HG02970 (cell line): ENCODE measurements around the gene CCNG2.
A peak's percentile ranks its signal among the peaks of the same experiment; 100 is the strongest.
"Not testable (repeated sequence)": the region's sequence is repeated elsewhere in the genome, so short reads cannot be mapped to it uniquely, and the experiment has no call there.

Experiments
- ATAC-seq: cut with Tn5 transposase; IDR thresholded peaks from one replicate; pipeline ENCODE4 v1.9.1; 2021; ENCODE audit warnings: mild to moderate bottlenecking, moderate library complexity, moderate number of reproducible peaks; ENCODE audit not compliant: unreplicated experiment, low FRiP score

Gene CCNG2, protein sequence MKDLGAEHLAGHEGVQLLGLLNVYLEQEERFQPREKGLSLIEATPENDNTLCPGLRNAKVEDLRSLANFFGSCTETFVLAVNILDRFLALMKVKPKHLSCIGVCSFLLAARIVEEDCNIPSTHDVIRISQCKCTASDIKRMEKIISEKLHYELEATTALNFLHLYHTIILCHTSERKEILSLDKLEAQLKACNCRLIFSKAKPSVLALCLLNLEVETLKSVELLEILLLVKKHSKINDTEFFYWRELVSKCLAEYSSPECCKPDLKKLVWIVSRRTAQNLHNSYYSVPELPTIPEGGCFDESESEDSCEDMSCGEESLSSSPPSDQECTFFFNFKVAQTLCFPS

DNA sequence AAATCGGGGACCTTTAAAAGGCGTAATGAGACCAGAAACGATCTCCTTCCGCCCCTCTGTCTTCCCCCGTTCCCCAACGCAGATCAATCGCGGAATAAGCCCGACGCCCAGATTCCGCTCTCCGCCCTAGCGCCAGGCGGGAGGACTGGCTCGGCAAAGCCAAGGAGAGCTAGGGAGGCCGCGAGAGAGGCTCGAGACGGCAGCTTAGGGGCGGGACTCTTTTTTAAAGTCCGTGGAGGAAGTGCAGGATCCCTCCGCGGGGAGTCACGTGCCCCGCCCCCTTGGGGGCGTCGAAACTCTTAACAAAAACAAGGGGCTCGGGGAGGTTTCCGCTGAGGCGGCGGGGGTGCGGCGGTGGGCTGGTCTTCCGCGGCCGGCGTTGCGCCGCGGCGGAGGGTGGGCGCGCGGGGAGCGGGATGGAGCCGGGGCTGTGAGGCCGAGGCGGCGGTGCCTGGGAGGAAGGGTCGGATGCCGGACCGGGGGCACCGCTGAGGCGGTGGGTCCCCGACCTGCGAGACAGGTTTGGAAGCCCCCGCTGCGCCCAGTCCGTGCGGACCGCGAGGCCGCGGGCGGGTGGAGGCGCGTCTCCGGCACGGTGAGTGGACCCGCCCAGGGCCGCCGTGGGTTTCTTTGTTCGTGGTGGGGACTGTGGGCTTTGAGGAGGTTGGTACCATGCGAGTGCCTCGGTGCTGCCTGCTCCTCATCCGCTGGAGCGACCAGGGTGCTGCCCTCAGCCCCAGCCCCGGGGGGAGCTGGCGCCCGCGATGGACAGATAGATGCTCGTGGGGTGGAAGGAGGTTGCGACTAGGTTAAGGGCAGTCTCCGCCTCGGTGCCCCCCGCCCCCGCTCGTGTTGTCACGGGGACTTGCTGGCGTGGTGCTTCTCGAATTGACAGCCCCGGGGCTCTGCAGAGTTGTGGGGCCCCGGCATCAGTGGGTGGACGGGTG, at the start of gene CCNG2:
Gene CCNG2, plus strand, starts transcription at position 296 of the 947 bp plus-strand sequence. CDS start 1,326 bp downstream, outside the sequence.
- peak; percentile 27 for ATAC-seq

DNA sequence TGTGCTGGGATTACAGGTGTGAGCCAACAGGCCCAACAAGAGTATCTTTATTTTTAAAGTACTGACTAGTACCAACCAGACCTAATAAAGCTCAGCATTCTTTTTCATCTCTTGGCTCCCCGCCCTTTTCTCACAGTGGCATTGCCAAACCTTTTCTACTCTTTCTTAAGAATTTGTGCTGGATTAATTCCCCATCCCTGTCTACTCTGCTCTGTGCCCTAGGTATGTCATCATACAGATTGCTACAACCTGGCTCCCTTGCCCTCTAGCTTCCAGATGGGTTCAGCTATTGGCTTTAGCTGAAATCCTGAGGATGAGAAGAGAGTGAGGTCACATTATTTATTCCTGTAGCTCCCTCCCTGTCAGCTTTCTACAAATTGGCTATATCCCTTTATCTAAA, 46.3 kb upstream of the CCNG2 start:
- ATAC-seq: no peak

DNA sequence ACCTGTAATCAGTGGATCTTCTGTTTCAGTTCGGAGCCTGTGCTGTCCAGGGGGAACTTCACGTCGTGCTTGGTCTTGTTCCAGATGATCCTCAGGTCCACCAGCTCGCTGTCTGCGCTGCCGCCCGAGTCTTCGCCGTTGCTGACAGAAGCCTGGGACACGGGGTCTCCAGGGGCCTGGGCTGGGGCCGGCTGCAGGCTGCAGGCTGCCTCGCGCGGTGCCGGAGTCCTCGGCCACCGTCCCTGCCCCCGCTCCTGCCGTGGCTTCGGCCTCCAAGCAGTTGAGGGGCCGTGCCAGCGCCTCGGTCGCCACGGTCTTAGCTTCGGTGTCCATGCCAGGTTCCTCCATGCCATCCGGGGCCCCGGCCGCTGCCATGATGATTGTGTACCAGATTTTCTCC, 43.9 kb upstream of the CCNG2 start:
- ATAC-seq: no peak

DNA sequence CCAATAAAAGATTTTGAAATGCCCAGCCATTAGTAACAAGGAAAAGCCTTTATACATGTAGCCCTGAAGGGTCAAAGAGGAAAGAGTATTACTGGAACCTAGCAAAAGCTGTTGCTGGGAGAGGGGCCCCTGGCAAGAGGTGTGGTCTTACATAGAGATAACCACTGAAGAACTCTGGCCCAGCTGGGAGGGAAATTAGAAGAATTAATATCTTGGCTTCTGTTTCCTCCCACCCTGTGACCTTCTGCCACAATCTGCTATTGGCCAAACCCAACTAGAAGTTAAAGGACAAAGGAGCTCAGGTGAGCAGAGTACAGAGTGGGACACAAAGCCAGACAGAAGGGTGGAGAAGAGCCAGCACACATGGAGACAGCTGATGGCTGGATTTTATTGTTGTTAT, 39.3 kb upstream of the CCNG2 start:
- ATAC-seq: no peak

DNA sequence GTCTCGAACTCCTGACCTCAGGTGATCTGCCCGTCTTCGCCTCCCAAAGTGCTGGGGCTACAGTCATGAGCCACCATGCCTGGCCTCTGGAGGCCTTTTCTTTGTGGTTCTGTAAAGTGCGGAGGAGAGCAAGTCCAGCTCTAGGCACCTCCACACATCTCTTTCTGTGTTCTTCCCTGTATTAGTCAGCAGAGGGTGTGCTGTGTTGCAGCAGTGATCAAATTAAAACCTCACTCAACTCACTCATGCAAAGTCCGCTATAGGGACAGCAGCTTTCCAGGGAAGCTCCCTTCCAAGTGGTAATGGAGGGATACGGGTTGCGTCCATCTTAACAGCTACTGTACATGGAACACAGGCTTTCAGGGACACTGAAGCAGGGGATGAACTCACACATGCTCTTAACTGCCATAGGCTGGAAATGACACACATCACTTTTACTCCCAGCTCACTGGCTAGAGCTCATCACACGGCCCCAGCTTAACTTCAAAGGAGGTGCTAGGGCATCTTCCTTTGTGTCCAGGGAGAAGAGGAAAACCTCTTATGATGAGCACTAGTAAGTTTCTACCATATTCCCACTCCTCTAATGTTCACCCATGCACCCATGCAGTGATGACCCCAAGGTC, 36.0 kb upstream of the CCNG2 start:
- ATAC-seq: no peak

DNA sequence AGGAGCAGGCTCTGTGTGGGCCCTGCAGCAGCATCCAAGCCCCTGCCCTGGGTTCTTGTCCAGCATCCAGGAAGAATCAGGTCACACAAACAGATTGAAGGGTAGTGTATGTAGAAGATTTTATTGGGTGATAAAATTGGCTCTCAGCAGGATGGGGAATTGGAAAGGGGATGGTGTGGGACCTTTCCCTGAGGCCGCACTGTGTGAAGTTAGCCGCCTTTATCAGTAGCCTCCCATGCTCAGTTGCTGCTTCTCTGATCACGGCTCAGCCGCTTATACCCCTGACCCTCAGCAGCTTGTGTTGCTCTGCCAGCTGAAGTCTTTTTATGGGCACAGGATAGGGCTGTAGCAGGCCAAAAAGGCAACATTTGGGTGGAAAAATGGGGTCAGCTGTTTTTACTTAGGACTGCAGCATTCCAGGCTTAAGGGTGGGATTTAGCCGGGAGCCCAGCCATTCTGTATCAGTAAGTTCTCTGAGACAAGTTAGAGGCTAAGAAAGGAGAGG, 35.2 kb upstream of the CCNG2 start:
- ATAC-seq: no peak

DNA sequence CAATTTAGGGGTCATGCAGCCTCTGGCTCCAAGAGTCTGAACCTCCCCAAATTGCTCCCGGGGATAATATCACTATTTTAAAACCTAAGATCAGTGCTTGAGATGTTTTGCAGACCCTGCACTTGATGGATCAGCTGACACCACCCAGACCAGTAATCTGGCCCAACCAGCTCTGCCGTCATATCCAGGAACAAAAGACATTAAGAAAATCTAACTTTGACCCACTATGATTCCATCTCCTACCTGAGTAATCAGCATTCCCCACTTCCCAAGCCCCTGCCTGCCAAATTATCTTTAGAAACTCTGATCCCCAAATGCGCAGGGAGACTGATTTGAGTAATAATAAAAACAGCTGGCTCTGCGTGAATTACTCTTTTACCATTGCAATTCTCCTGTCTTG, 34.4 kb upstream of the CCNG2 start:
- ATAC-seq: no peak

DNA sequence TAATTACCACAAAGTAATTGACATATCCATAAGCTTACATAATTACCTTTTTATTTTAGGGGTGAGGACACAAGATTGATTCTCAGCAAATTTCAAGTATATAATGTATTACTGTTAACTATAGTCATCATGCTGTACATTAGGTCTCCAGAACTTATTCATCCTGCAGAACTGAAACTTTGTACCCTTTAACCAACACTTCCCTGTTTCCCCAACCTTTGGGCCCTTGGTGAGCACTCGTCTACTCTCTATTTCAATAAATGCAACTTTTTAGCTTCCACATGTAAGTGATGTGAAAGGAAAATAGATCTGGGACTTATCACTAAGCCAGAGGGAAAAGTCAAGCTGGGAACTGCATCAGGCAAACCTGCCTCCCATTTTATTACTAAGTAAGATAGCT, 33.6 kb upstream of the CCNG2 start:
- no peak for ATAC-seq

DNA sequence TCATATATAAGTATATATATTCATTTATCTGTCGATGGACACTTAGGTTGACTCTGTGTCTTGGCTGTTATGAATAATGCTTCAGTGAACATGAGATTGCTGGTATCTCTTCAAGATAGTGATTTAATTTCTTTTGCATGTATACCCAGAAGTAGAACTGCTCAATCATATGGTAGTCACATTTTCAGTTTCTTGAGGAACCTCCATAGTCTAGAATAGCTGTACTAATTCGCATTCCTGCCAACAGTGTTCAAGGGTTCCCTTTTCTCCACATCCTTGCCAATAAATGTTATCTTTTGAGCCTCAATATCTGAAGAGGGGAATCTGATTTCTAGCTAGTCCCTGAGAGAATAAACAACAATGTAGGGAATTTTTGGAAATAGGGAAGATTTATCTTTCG, 32.4 kb upstream of the CCNG2 start:
- no peak for ATAC-seq

DNA sequence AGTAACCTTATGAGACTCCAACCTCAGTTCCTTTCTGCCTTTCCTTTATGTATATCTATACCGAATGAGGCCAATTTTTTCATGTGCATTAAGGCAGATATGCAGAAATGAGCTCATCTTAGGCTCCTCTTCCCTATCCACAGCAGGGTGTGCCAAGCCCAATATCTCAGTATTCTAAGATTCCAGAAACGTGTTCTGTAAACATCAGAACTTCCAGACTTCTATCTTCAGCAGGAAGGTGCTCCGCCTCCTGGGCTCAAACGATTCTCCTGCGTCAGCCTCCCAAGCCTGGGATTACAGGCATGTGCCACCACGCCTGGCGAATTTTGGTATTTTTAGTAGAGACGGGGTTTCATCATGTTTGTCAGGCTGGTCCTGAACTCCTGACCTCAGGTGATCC, 31.0 kb upstream of the CCNG2 start:
- ATAC-seq: no peak

DNA sequence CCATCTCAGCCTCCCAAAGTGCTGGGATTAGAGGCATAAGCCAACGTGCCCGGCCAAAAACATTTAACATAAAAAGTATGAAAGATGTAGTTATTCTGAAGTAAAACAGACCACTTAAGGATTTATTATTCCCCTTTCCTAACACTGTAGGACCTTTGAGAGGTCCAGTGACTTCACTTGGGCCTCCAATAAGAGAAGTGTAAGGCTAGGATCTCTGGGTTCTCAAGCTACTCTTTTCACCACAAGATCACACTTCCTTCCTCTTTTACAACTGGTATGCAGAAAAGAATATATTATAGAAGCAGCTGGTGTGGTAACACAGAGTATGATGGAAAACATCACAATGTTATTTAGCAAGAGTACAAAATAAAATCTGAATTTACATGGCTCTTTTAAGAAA, 30.2 kb upstream of the CCNG2 start:
- ATAC-seq: peak; percentile 58

DNA sequence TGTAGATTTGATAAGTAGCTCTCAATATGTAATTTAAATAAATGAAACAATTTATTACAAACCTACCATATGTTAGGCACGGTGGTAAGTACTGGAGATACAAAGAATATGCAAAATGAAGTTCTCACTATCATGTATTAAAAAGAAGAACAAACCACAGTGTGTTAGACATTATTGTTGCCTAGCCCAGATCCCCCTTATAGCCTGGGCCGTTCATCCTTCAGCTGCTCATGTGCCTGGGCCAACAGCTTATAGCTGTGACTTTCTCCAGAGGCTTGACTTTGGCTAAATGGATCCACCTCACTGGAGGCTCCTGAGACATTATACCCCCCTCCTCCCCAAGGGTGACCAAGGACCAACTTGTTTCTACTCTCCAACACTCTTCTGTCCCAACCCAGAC, 29.8 kb upstream of the CCNG2 start:
- ATAC-seq: peak; percentile 25

DNA sequence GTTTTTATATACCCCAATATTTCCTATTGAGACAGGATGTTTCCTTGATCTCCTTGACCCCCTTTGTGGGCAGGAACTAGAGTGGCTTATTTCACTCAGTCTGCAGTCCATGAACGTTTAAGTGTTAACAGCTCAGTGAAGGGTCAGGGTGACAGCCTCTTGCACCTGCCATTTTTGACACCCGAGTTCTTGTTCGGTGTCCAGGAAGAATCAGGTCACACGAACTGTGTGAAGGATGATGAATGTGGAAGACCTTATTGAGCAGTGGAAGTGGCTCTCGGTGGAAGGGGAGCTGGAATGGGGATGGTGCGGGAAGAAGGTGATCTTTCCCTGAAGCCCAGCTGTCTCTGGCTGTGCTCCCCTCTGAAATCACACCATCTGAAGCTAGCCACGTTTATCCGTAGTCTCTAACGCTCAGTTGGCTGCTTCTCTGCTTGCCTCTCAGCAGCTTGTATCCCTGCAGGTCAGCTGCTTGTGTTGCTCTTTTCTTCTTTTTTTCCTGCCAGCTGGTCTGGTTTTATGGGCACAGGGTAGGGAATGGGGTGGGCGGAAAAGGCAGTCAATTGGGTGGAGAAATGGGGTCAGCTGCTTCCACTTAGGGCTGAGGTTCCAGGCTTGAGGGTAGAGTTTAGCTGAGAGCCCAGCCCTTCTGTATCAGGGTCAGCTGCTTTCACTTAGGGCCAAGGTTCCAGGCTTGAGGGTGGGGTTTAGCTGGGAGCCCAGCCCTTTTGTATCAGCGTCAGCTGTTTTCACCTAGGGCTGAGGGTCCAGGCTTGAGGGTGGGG, 29.0 kb upstream of the CCNG2 start:
- no peak for ATAC-seq

DNA sequence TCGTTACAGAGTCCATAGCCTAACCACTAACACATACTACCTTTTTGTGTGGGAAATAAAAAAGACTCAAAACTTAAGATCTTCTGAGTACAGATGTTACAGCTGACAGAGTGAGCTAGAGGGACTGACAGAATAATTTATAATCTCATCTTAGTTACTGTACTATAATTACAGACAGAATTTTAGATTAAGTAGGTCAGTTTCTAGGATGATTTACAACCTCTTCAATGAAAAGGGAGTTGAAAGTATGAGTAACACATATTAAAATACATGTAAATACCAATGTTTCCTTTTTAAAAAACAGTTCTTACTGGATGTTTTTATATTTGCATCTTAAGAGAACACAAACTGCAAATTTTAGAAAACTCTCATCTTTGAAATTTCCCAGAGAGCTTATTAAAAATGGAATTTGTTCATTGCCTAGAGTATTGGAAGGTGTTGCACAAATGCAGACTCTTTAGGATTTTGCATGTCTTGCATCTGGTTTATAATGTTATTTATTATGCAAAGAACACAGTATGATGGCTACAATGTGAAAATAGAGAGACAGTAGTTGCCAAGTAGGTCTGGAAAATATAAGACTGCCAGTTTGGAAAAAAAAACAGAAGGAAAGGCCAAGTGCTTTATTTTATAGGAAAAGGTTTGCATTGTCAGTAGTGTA, 24.2 kb upstream of the CCNG2 start:
- ATAC-seq: no peak

DNA sequence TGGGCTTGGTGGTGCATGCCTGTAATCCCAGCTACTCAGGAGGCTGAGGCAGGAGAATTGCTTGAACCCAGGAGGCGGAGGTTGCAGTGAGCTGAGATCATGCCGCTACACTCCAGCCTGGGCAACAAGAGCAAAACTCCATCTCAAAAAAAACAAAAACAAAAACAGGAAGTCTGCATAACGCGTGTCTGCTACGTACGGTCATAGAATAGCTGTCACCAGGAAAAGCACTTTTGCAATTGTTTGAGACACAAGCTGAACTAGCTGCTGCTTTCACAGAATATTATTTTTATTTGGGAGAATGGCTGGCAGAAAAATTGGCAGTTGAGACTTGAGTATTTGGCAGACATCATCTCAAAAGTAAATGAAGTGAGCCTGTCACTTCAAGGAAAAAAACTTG, 19.6 kb upstream of the CCNG2 start:
- not testable (repeated sequence) for ATAC-seq

DNA sequence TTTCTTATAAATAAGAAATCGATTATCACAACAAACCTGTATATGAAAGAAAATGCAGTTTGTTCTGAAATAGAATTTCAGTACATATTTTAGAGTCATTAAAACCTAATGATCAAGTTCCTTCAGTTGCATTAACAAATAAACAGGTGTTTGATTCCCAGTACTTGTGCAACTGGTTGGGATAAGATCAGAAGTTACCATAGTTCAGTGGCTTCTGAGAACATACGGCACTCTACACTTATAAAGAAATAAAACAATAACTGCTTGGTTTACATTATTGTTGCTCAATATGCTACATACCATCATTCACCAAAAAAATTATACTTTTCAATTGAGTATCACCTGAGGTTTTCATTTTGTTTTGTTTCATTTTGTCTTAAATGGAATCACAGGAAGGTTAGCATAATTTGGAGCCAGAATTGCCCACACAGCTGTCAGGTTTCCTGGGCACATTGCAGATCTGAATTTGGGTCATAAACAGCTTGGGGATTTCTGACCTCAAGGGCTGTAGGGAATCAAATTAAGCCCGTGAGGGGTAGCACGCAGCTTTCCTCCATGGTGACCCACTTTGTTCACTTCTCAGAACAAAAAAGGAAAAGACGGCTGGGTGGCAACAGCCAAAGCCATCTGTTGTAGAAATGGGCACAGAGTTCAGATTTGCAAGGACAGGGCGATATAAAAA, 14.9 kb upstream of the CCNG2 start:
- no peak for ATAC-seq

DNA sequence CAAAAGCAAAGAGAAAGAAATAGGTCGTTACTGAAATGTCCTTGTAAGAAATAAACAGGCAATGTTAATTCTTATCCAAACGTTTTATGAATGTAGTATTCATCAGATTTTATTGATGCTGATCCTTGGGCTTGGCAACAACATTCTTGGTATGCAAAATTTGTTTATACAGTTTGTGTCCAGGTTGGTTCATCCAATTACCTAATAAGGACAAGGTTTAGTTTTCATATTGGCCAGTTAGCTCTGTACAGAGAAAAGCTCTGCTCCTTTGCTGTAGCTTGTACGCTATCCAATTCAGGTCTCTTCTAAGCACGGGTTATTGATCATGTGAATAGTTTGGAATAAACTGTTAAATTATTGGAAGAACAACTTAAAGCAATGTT, 14.4 kb upstream of the CCNG2 start:
- no peak for ATAC-seq

DNA sequence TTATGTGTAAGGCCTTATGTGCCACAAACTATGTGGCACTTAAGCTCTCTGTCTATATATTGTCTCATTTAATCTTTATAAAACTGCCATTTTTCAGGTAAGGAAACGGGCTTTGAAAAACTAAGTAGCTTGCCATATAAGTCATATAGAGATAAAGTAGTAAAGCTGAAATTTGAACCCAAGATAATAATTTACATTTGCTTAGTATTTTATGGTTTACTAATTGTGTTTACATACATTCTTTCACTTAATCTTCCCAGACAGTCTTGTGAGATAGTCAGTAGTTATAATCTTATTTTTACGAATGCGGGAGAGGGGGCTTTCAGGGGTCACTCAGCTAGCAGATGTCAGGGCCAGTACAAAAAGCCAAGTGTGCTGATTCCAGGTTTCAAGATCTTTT, 13.9 kb upstream of the CCNG2 start:
- ATAC-seq: no peak

DNA sequence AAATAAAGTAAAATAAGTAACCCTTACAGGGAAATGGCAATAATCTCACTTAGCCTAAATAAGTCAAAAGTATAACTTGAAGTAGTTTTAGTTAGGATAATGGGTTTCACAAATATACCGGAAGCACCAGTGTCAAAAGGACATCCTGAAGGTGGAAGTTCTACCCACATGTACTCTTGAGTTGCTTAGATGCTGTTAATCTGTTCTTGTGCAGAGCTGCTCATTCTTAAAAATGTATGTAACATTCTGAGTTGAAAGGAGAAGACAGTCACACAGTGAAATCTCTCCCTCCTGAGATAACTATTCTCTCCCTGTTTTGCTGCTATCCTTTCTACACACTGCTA, 11.2 kb upstream of the CCNG2 start:
- ATAC-seq: no peak
